Measurements from ENCODE around the gene TNFRSF12A. TPM values are rescaled to one million over a fixed set of nuclear protein-coding genes. Genes with fewer than 3 reads are reported as not detected.

TNFRSF12A gene
- total RNA-seq, 1 experiment from 2014 or later: 147 TPM

- Histone ChIP-seq H2AK5ac (ENCODE audit: insufficient read length, low read length) (no peak overlapping the region), H2BK15ac (ENCODE audit: low read depth, low read length) (no peak overlapping the region), H2BK12ac (ENCODE audit: insufficient read length, low read depth, low read length) (no peak overlapping the region), H4K91ac (ENCODE audit: insufficient read length, low read depth, low read length) (no peak overlapping the region), H3K79me2 (ENCODE audit: insufficient read depth, low read length) (no peaks in the 10 kb centered on the region), H3K18ac (ENCODE audit: insufficient read length, low read depth, low read length) (peak overlapping the region; percentile 1), H2BK5ac (ENCODE audit: insufficient read length, low read length) (no peak overlapping the region), H4K20me1 (ENCODE audit: control insufficient read depth, insufficient read depth, insufficient read length) (no peaks in the 10 kb centered on the region), H3K23ac (ENCODE audit: insufficient read length, low read depth, low read length) (no peak overlapping the region), H2BK20ac (ENCODE audit: low read depth, low read length, poor library complexity, severe bottlenecking) (no peak overlapping the region), H3K23me2 (ENCODE audit: insufficient read length, low read depth, low read length, poor library complexity, severe bottlenecking) (peaks cover 14% of the 10 kb centered on the region), H3K4me1 (ENCODE audit: insufficient read depth, low read length) (no peaks in the 10 kb centered on the region), H3K56ac (ENCODE audit: insufficient read length, low read depth, low read length) (no peak overlapping the region), H2AFZ (ENCODE audit: low read length) (no peak overlapping the region), H3T11ph (ENCODE audit: low read length) (no peak overlapping the region), H3K27me3 (ENCODE audit: insufficient read depth, low read length) (no peaks in the 10 kb centered on the region), H3K4ac (ENCODE audit: low read depth, low read length) (no peak overlapping the region), H4K8ac (replicated peaks; ENCODE audit: insufficient read length, low read depth, low read length) (no peak overlapping the region), H3K9me3 (ENCODE audit: control insufficient read depth, low read depth, low read length) (no peaks in the 10 kb centered on the region), H3K79me1 (ENCODE audit: insufficient read depth, low read depth, low read length, poor library complexity, severe bottlenecking) (no peaks in the 10 kb centered on the region), H2BK120ac (ENCODE audit: low read depth, low read length, poor library complexity, severe bottlenecking) (no peak overlapping the region), H3K9ac (ENCODE audit: extremely low read depth, insufficient read length, low read length) (no peak overlapping the region), H3K4me2 (ENCODE audit: insufficient read depth, insufficient read length, low read length) (peak overlapping the region; percentile 33), H3K14ac (ENCODE audit: insufficient read depth, low read length) (peak overlapping the region; percentile 7; the same call in 1 of the 2 replicates), H4K5ac (ENCODE audit: insufficient read length, low read depth, low read length) (no peak overlapping the region), H3K27ac (ENCODE audit: insufficient read length, low read depth, low read length) (no peak overlapping the region)
- DNase-seq: no peak
- Mint-ChIP-seq H3K4me1 (peaks cover 31 to 40% of the 10 kb centered on the region in 2 experiments), H3K4me3 (peak overlapping the region; percentile 60 to 74), H3K36me3 (ENCODE audit: insufficient read depth in 1 of 3, low read depth in 3 of 3) (peaks cover 4 to 11% (median 7%) of the 10 kb centered on the region in 3 experiments; a peak in 6 of 7 replicates), H3K9me3 (no peaks in the 10 kb centered on the region; a peak in 2 of 5 replicates), H3K27ac (peak overlapping the region in 2 of 3 experiments; percentile 53 to 61; a peak in 2 of 7 replicates), H3K27me3 (ENCODE audit: low read depth) (peaks cover 32% of the 10 kb centered on the region)
- TF ChIP-seq CTCF (conservative IDR thresholded peaks at IDR 0.05): no peak
- no CpG with 5 or more reads among the region's 9 CpGs for WGBS (ENCODE audit: extremely low coverage, insufficient read length, low lambda C conversion rate)
Measured at GRCh38 chr16:3059723-3060242, 39.6 kb downstream of the TNFRSF12A start.

All from H9 (cell line).